Measurements from ENCODE around the gene GRAMD1A.
"Not testable (repeated sequence)": the region's sequence is repeated elsewhere in the genome, so short reads cannot be mapped to it uniquely, and the experiment has no call there.

GRAMD1A gene

GRCh38 chr19:35004517-35005255 lies 4.6 kb downstream of the GRAMD1A start:
- DNase-seq: no peak

GRCh38 chr19:35005256-35005977 lies 5.3 kb downstream of the GRAMD1A start:
- no peak for DNase-seq

GRCh38 chr19:35006007-35006341 lies 5.9 kb downstream of the GRAMD1A start:
- not testable (repeated sequence) for DNase-seq

- DNase-seq: no peak
Observed at GRCh38 chr19:35006342-35006998, 6.3 kb downstream of the GRAMD1A start.

GRCh38 chr19:35006999-35007365 lies 6.9 kb downstream of the GRAMD1A start:
- DNase-seq: no peak

GRCh38 chr19:35007427-35007826 lies 7.3 kb downstream of the GRAMD1A start:
- DNase-seq: not testable (repeated sequence)

GRCh38 chr19:35008891-35009341 lies 8.8 kb downstream of the GRAMD1A start:
- no peak for DNase-seq

- no peak for DNase-seq
Observed at GRCh38 chr19:35009424-35010415, 9.6 kb downstream of the GRAMD1A start.

- DNase-seq: no peak
Observed at GRCh38 chr19:35011091-35011689, 11.1 kb downstream of the GRAMD1A start.

- DNase-seq: no peak
Observed at GRCh38 chr19:35011737-35012682, 11.9 kb downstream of the GRAMD1A start.

- DNase-seq: no peak
Observed at GRCh38 chr19:35013041-35013819, 13.1 kb downstream of the GRAMD1A start.

- DNase-seq: no peak
Observed at GRCh38 chr19:35013820-35014754, 14.0 kb downstream of the GRAMD1A start.

GRCh38 chr19:35014774-35015173 lies 14.7 kb downstream of the GRAMD1A start:
- not testable (repeated sequence) for DNase-seq

GRCh38 chr19:35015270-35015953 lies 15.3 kb downstream of the GRAMD1A start:
- DNase-seq: no peak

GRCh38 chr19:35015954-35016351 lies 15.8 kb downstream of the GRAMD1A start:
- DNase-seq: no peak

- no peak for DNase-seq
Observed at GRCh38 chr19:35017507-35017906, 17.4 kb downstream of the GRAMD1A start.

GRCh38 chr19:35018379-35018778 lies 18.3 kb downstream of the GRAMD1A start:
- no peak for DNase-seq

- no peak for DNase-seq
Observed at GRCh38 chr19:35019144-35019543, 19.0 kb downstream of the GRAMD1A start.
